ENCODE results near the gene B4GALNT3.

- TF ChIP-seq YY1 (IDR thresholded peaks at IDR 0.05; ENCODE audit: insufficient read depth, insufficient read length) (no peak), ZNF274 (IDR thresholded peaks at IDR 0.05; ENCODE audit: low read depth, low read length) (no peak)
Measured at GRCh38 chr12:484096-484495, 24.4 kb downstream of the B4GALNT3 start.

Measured in NT2/D1 (cell line).